ENCODE data around the gene C4B. TPM values are rescaled to one million over a fixed set of nuclear protein-coding genes. Genes with fewer than 3 reads are reported as not detected.
"Not testable (repeated sequence)": the region's sequence is repeated elsewhere in the genome, so short reads cannot be mapped to it uniquely, and the experiment has no call there.

The C4B gene
- total and polyA plus RNA-seq, 2 donors = 47.4 to 262 TPM

DNA sequence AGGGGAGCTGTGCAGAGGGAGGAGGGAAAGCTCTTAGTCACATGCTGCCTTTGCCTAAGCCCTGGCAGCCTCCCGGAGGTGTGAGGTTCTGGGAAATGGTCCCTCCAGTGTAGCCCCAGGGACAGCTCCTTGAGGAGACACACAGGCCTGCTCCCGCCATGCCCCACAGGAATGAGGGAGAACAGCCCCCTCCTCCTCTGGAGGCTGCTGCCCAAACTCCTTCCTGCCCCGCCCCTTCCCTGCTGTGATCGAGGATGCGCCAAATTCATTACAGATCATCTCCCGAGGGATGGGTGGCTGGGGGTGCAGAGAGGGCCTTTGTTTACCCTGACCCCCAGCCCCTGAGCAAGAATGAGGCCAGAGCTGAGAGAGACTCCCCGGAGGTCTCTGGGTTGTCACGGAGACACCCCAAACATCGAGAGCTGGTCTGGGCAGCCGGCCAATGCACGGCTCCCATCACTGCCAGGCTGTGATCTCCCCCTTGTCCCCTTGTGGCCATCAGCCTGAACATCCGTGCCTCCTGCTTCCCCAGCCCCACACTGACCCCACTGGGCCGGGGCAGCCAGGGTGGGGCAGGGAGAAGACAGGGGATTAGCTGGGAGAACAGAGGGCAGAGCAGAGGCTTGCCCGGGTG lies 32.0 kb downstream of the C4B start:
- no peak overlapping the region for H3K4me3 ChIP-seq (ENCODE audit: low read length in 2 of 2)
- no peak for DNase-seq (ENCODE audit: low read depth in 6 of 9, low spot score in 9 of 9)
- H3K9me3 ChIP-seq (ENCODE audit: control insufficient read depth in 2 of 2, insufficient read depth in 1 of 2, low read length in 1 of 2) = no peaks in the 10 kb centered on the region
- no peaks in the 10 kb centered on the region for H3K36me3 ChIP-seq (ENCODE audit: control insufficient read depth in 2 of 2, insufficient read depth in 2 of 2, low read length in 1 of 2)
- WGBS = 83% methylated on average over 14 of the region's 14 CpGs
- H3K4me1 ChIP-seq (ENCODE audit: control insufficient read depth in 2 of 2, insufficient read depth in 2 of 2, low read length in 2 of 2) = no peaks in the 10 kb centered on the region
- peaks cover 0 to 3% of the 10 kb centered on the region in 2 donors for H3K27me3 ChIP-seq (ENCODE audit: control insufficient read depth in 2 of 2, insufficient read depth in 1 of 2, low read length in 1 of 2)
- H3K27ac ChIP-seq (ENCODE audit: low read depth in 1 of 2, low read length in 1 of 2) = no peak overlapping the region

GRCh38 chr6:32047084-32047478 lies 32.5 kb downstream of the C4B start:
- DNase-seq (ENCODE audit: low read depth in 6 of 9, low spot score in 9 of 9) = no peak
- 92% methylated on average over 11 of the region's 11 CpGs for WGBS
- H3K4me1 ChIP-seq (ENCODE audit: control insufficient read depth in 2 of 2, insufficient read depth in 2 of 2, low read length in 2 of 2) = no peaks in the 10 kb centered on the region
- no peaks in the 10 kb centered on the region for H3K9me3 ChIP-seq (ENCODE audit: control insufficient read depth in 2 of 2, insufficient read depth in 1 of 2, low read length in 1 of 2)
- H3K27me3 ChIP-seq (ENCODE audit: control insufficient read depth in 2 of 2, insufficient read depth in 1 of 2, low read length in 1 of 2) = peaks cover 0 to 3% of the 10 kb centered on the region in 2 donors
- H3K36me3 ChIP-seq (ENCODE audit: control insufficient read depth in 2 of 2, insufficient read depth in 2 of 2, low read length in 1 of 2) = no peaks in the 10 kb centered on the region
- H3K27ac ChIP-seq (ENCODE audit: low read depth in 1 of 2, low read length in 1 of 2) = no peak overlapping the region
- no peak overlapping the region for H3K4me3 ChIP-seq (ENCODE audit: low read length in 2 of 2)

- Histone ChIP-seq H3K9me3 (ENCODE audit: control insufficient read depth in 2 of 2, insufficient read depth in 1 of 2, low read length in 1 of 2) (no peaks in the 10 kb centered on the region), H3K4me3 (ENCODE audit: low read length in 2 of 2) (no peak overlapping the region), H3K4me1 (ENCODE audit: control insufficient read depth in 2 of 2, insufficient read depth in 2 of 2, low read length in 2 of 2) (no peaks in the 10 kb centered on the region), H3K36me3 (ENCODE audit: control insufficient read depth in 2 of 2, insufficient read depth in 2 of 2, low read length in 1 of 2) (no peaks in the 10 kb centered on the region), H3K27me3 (ENCODE audit: control insufficient read depth in 2 of 2, insufficient read depth in 1 of 2, low read length in 1 of 2) (peaks cover 0 to 3% of the 10 kb centered on the region in 2 donors), H3K27ac (ENCODE audit: low read depth in 1 of 2, low read length in 1 of 2) (no peak overlapping the region)
- DNase-seq (ENCODE audit: low read depth in 6 of 9, low spot score in 9 of 9) = no peak
- 87% methylated on average over 6 of the region's 6 CpGs for WGBS
Measured at GRCh38 chr6:32047539-32047854, 32.9 kb downstream of the C4B start.

DNA sequence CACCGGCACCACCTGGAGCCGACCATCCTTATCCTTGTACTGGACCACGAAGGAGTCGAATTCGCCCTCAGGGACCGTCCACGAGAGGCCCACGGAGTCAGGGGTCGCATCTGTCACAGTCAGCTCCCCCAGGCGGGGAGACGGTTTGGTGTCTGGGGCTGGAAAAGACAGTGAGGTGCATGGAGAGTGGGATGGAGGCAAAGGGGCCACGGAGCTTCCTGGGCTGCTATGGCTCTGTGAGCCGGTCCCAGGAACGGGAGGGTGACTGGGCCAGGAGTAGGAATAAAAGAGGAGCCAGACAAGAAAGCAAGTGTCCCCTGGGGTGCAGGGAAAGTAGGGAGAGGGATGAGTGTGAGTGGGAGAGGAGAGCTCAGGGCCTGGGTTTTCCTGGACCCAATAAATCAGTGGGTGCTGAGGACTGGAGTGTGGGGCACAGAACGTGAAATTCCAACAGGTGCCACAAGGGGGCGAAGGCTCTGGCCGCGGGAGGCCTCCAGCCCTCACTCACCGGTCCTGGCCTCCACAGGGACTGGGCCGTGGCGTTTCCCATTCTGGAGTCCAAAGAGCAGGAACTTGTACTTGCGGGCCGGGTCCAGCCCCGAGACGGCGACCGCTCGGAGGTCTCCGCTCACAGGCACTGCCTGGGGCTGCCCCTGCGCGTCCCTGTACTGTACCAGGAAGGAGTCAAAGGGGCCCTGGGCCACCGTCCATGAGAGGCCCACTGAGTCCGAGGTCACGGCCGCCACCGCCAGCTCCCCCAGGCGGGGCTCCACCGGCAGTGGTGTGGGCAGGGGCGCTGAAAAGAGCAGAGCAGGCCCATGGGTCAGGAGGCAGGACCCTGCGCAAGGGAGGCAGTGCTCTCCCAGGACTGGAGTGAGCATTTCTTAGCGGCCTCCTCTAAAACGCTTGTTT lies 33.5 kb downstream of the C4B start:
- peak in 8 of 9 donors; percentile 11 to 62 (median 24) for DNase-seq (ENCODE audit: low read depth in 6 of 9, low spot score in 9 of 9)
- no peak overlapping the region for H3K27ac ChIP-seq (ENCODE audit: low read depth in 1 of 2, low read length in 1 of 2)
- peaks cover 0 to 3% of the 10 kb centered on the region in 2 donors for H3K27me3 ChIP-seq (ENCODE audit: control insufficient read depth in 2 of 2, insufficient read depth in 1 of 2, low read length in 1 of 2)
- H3K9me3 ChIP-seq (ENCODE audit: control insufficient read depth in 2 of 2, insufficient read depth in 1 of 2, low read length in 1 of 2) = no peaks in the 10 kb centered on the region
- H3K4me1 ChIP-seq (ENCODE audit: control insufficient read depth in 2 of 2, insufficient read depth in 2 of 2, low read length in 2 of 2) = no peaks in the 10 kb centered on the region
- no peaks in the 10 kb centered on the region for H3K36me3 ChIP-seq (ENCODE audit: control insufficient read depth in 2 of 2, insufficient read depth in 2 of 2, low read length in 1 of 2)
- no peak overlapping the region for H3K4me3 ChIP-seq (ENCODE audit: low read length in 2 of 2)
- 58% methylated on average over 42 of the region's 42 CpGs for WGBS

GRCh38 chr6:32049149-32049548 lies 34.6 kb downstream of the C4B start:
- 97% methylated on average over 21 of the region's 21 CpGs for WGBS

GRCh38 chr6:32049736-32050135 lies 35.1 kb downstream of the C4B start:
- not testable (repeated sequence) for H3K27me3 ChIP-seq (ENCODE audit: control insufficient read depth in 2 of 2, insufficient read depth in 1 of 2, low read length in 1 of 2); H3K4me3 ChIP-seq (ENCODE audit: low read length in 2 of 2); DNase-seq (ENCODE audit: low read depth in 6 of 9, low spot score in 9 of 9); H3K27ac ChIP-seq (ENCODE audit: low read depth in 1 of 2, low read length in 1 of 2); H3K36me3 ChIP-seq (ENCODE audit: control insufficient read depth in 2 of 2, insufficient read depth in 2 of 2, low read length in 1 of 2); H3K4me1 ChIP-seq (ENCODE audit: control insufficient read depth in 2 of 2, insufficient read depth in 2 of 2, low read length in 2 of 2); H3K9me3 ChIP-seq (ENCODE audit: control insufficient read depth in 2 of 2, insufficient read depth in 1 of 2, low read length in 1 of 2)
- WGBS = 100% methylated on average over 8 of the region's 11 CpGs

More at GRCh38 chr6:32049149-32049548, 34.6 kb downstream of the C4B start:
- not testable (repeated sequence) for H3K27ac ChIP-seq (ENCODE audit: low read depth in 1 of 2, low read length in 1 of 2); H3K9me3 ChIP-seq (ENCODE audit: control insufficient read depth in 2 of 2, insufficient read depth in 1 of 2, low read length in 1 of 2); H3K27me3 ChIP-seq (ENCODE audit: control insufficient read depth in 2 of 2, insufficient read depth in 1 of 2, low read length in 1 of 2); DNase-seq (ENCODE audit: low read depth in 6 of 9, low spot score in 9 of 9); H3K4me1 ChIP-seq (ENCODE audit: control insufficient read depth in 2 of 2, insufficient read depth in 2 of 2, low read length in 2 of 2); H3K4me3 ChIP-seq (ENCODE audit: low read length in 2 of 2); H3K36me3 ChIP-seq (ENCODE audit: control insufficient read depth in 2 of 2, insufficient read depth in 2 of 2, low read length in 1 of 2)

GRCh38 chr6:32050562-32050961 lies 36.0 kb downstream of the C4B start:
- peaks cover 0 to 3% of the 10 kb centered on the region in 2 donors for H3K27me3 ChIP-seq (ENCODE audit: control insufficient read depth in 2 of 2, insufficient read depth in 1 of 2, low read length in 1 of 2)
- H3K27ac ChIP-seq (ENCODE audit: low read depth in 1 of 2, low read length in 1 of 2) = no peak overlapping the region
- no peak overlapping the region for H3K4me3 ChIP-seq (ENCODE audit: low read length in 2 of 2)
- DNase-seq (ENCODE audit: low read depth in 6 of 9, low spot score in 9 of 9) = no peak
- no peaks in the 10 kb centered on the region for H3K9me3 ChIP-seq (ENCODE audit: control insufficient read depth in 2 of 2, insufficient read depth in 1 of 2, low read length in 1 of 2)
- no peaks in the 10 kb centered on the region for H3K36me3 ChIP-seq (ENCODE audit: control insufficient read depth in 2 of 2, insufficient read depth in 2 of 2, low read length in 1 of 2)
- H3K4me1 ChIP-seq (ENCODE audit: control insufficient read depth in 2 of 2, insufficient read depth in 2 of 2, low read length in 2 of 2) = no peaks in the 10 kb centered on the region
- 94% methylated on average over 5 of the region's 5 CpGs for WGBS

GRCh38 chr6:32052626-32053025 lies 38.0 kb downstream of the C4B start:
- WGBS = 95% methylated on average over 20 of the region's 20 CpGs
- H3K4me1 ChIP-seq (ENCODE audit: control insufficient read depth in 2 of 2, insufficient read depth in 2 of 2, low read length in 2 of 2); H3K27ac ChIP-seq (ENCODE audit: low read depth in 1 of 2, low read length in 1 of 2); H3K27me3 ChIP-seq (ENCODE audit: control insufficient read depth in 2 of 2, insufficient read depth in 1 of 2, low read length in 1 of 2); DNase-seq (ENCODE audit: low read depth in 6 of 9, low spot score in 9 of 9); H3K36me3 ChIP-seq (ENCODE audit: control insufficient read depth in 2 of 2, insufficient read depth in 2 of 2, low read length in 1 of 2); H3K9me3 ChIP-seq (ENCODE audit: control insufficient read depth in 2 of 2, insufficient read depth in 1 of 2, low read length in 1 of 2); H3K4me3 ChIP-seq (ENCODE audit: low read length in 2 of 2): not testable (repeated sequence)

- DNase-seq (ENCODE audit: low read depth in 6 of 9, low spot score in 9 of 9); H3K4me3 ChIP-seq (ENCODE audit: low read length in 2 of 2); H3K27me3 ChIP-seq (ENCODE audit: control insufficient read depth in 2 of 2, insufficient read depth in 1 of 2, low read length in 1 of 2); H3K9me3 ChIP-seq (ENCODE audit: control insufficient read depth in 2 of 2, insufficient read depth in 1 of 2, low read length in 1 of 2); H3K4me1 ChIP-seq (ENCODE audit: control insufficient read depth in 2 of 2, insufficient read depth in 2 of 2, low read length in 2 of 2); H3K36me3 ChIP-seq (ENCODE audit: control insufficient read depth in 2 of 2, insufficient read depth in 2 of 2, low read length in 1 of 2); H3K27ac ChIP-seq (ENCODE audit: low read depth in 1 of 2, low read length in 1 of 2): not testable (repeated sequence)
- WGBS = 95% methylated on average over 13 of the region's 13 CpGs
Measured at GRCh38 chr6:32053314-32053713, 38.7 kb downstream of the C4B start.
